Measurements from ENCODE around the gene NGDN.
"Not testable (repeated sequence)": the region's sequence is repeated elsewhere in the genome, so short reads cannot be mapped to it uniquely, and the experiment has no call there.

Gene NGDN

GRCh38 chr14:23469127-23469905, at the start of gene NGDN:
TSS of gene NGDN (plus strand) at chr14:23469703. CDS start at chr14:23469716, 13 bp downstream.
- peak; percentile 99 for DNase-seq

- no peak for DNase-seq
Observed at GRCh38 chr14:23421594-23421993, 47.9 kb upstream of the NGDN start.

GRCh38 chr14:23423657-23424056, 45.8 kb upstream of the NGDN start:
- DNase-seq: no peak

- no peak for DNase-seq
Observed at GRCh38 chr14:23425169-23425568, 44.3 kb upstream of the NGDN start.

- DNase-seq: not testable (repeated sequence)
Observed at GRCh38 chr14:23425798-23426197, 43.7 kb upstream of the NGDN start.

GRCh38 chr14:23428686-23429495, 40.6 kb upstream of the NGDN start:
- DNase-seq: no peak

- no peak for DNase-seq
Observed at GRCh38 chr14:23430016-23430722, 39.3 kb upstream of the NGDN start.

- no peak for DNase-seq
Observed at GRCh38 chr14:23430723-23431085, 38.8 kb upstream of the NGDN start.

GRCh38 chr14:23431486-23431885, 38.0 kb upstream of the NGDN start:
- no peak for DNase-seq

- no peak for DNase-seq
Observed at GRCh38 chr14:23432102-23432925, 37.2 kb upstream of the NGDN start.

GRCh38 chr14:23432946-23433345, 36.6 kb upstream of the NGDN start:
- DNase-seq: no peak

GRCh38 chr14:23433457-23433856, 36.0 kb upstream of the NGDN start:
- DNase-seq: no peak

- no peak for DNase-seq
Observed at GRCh38 chr14:23434488-23435222, 34.8 kb upstream of the NGDN start.

GRCh38 chr14:23435543-23436326, 33.8 kb upstream of the NGDN start, which contains the start of gene MYH7:
TSS of gene MYH7 (minus strand) at chr14:23435660. CDS start at chr14:23433732, 1,928 bp downstream.
- DNase-seq: no peak

- no peak for DNase-seq
Observed at GRCh38 chr14:23436327-23437132, 33.0 kb upstream of the NGDN start.

- no peak for DNase-seq
Observed at GRCh38 chr14:23437133-23438100, 32.1 kb upstream of the NGDN start.

- DNase-seq: no peak
Observed at GRCh38 chr14:23438101-23438971, 31.2 kb upstream of the NGDN start.

Measured in NCI-H1417 treated with DMSO at 0.1 percent for 48 hours (cell line).